K562 (cell line): ENCODE measurements around the gene ARHGAP12. TPM values are rescaled to one million over a fixed set of nuclear protein-coding genes. Genes with fewer than 3 reads are reported as not detected.

Source experiments
- BHLHE40 ChIP-seq: IDR thresholded peaks from 2 replicates; pipeline ENCODE4 v1.6.1; 2011; ENCODE audit warnings: low read length, improper control_type of control experiment
- C11orf30 ChIP-seq: fragments of 450-650 bp; IDR thresholded peaks from 2 replicates; pipeline ENCODE4 v1.6.1; 2016; ENCODE audit warnings: low read depth, mild to moderate bottlenecking
- CHD1 ChIP-seq: fragments of 200-600 bp; sonication (generic); IDR thresholded peaks from one replicate; pipeline ENCODE4 v1.6.1; 2012; ENCODE audit warnings: mild to moderate bottlenecking, moderate library complexity, low read length, inconsistent platforms
- CHD4 ChIP-seq: fragments of 200-600 bp; sonication (generic); IDR thresholded peaks from 3 replicates; pipeline ENCODE4 v1.6.1; 2012; ENCODE audit warnings: low read depth, mild to moderate bottlenecking, mixed read lengths, low read length, inconsistent platforms; ENCODE audit not compliant: insufficient read depth, insufficient replicate concordance, poor library complexity, severe bottlenecking
- ETV6 ChIP-seq, 3 experiments: fragments of 150-350 bp in 1 of 3; sonication (generic) in 1 of 3; formaldehyde crosslinking in 1 of 3; IDR thresholded peaks; 2 replicates each; pipeline versions ENCODE4 v1.6.1 to v1.8.0; 2014 to 2022; ENCODE audit warnings: borderline replicate concordance in 2 of 3, low read depth in 2 of 3, antibody characterized with exemption in 1 of 3, low read length in 1 of 3, mild to moderate bottlenecking in 1 of 3, missing genetic modification reagents in 1 of 3
- FOXP4 ChIP-seq: sonication (generic); formaldehyde crosslinking; IDR thresholded peaks from 2 replicates; pipeline ENCODE4 v1.8.0; 2022; ENCODE audit warnings: mild to moderate bottlenecking, missing genetic modification reagents, borderline replicate concordance
- GABPB2 ChIP-seq: fragments of 250-450 bp; sonication (Bioruptor Pico); conservative IDR thresholded peaks from 2 replicates; pipeline ENCODE4 v1.5.1; 2021; ENCODE audit warnings: mild to moderate bottlenecking
- HMG20A ChIP-seq: fragments of 450-650 bp; formaldehyde crosslinking; conservative IDR thresholded peaks from 2 replicates; pipeline ENCODE4 v1.4.0; 2020; ENCODE audit warnings: mild to moderate bottlenecking, mixed read lengths
- MTA1 ChIP-seq: fragments of 450-650 bp; IDR thresholded peaks from 2 replicates; pipeline ENCODE4 v1.6.1; 2017; ENCODE audit warnings: borderline replicate concordance
- NBN ChIP-seq: fragments of 450-650 bp; IDR thresholded peaks from 2 replicates; pipeline ENCODE4 v1.6.1; 2016; ENCODE audit warnings: low read depth, mild to moderate bottlenecking
- NRF1 ChIP-seq, 2 experiments: fragments of 450-650 bp; IDR thresholded peaks in 1 of 2; conservative IDR thresholded peaks in 1 of 2; 2 replicates each; pipeline ENCODE4 v1.6.1; 2014; ENCODE audit warnings: mild to moderate bottlenecking in 2 of 2
- PTTG1 ChIP-seq: fragments of 450-650 bp; IDR thresholded peaks from 2 replicates; pipeline ENCODE4 v1.6.1; 2016; ENCODE audit warnings: low read depth, mild to moderate bottlenecking, missing genetic modification characterization, missing compliant biosample characterization
- SPI1 ChIP-seq: IDR thresholded peaks from 2 replicates; pipeline ENCODE4 v1.6.1; 2011; ENCODE audit warnings: low read depth, low read length, control low read depth, borderline replicate concordance
- TAF7 ChIP-seq: fragments of 450-650 bp; IDR thresholded peaks from 2 replicates; pipeline ENCODE4 v1.6.1; 2016; ENCODE audit warnings: missing genetic modification characterization, missing compliant biosample characterization
- ZBTB7A ChIP-seq: IDR thresholded peaks from 2 replicates; pipeline ENCODE4 v1.6.1; 2011; ENCODE audit warnings: low read depth, mild to moderate bottlenecking, low read length, moderate library complexity, borderline replicate concordance; ENCODE audit not compliant: control insufficient read depth
- ZC3H8 ChIP-seq: fragments of 450-650 bp; IDR thresholded peaks from 2 replicates; pipeline ENCODE4 v1.6.1; 2017
- ZFPM2 ChIP-seq: fragments of 250-450 bp; sonication (Bioruptor Pico); IDR thresholded peaks from 2 replicates; pipeline ENCODE4 v1.5.1; 2022; ENCODE audit warnings: mild to moderate bottlenecking
- ZMIZ1 ChIP-seq, 2 experiments: fragments of 150-350 bp in 1 of 2; IDR thresholded peaks; 2 replicates each; pipeline ENCODE4 v1.6.1; 2012 to 2016; ENCODE audit warnings: low read depth in 2 of 2, low read length in 2 of 2, mild to moderate bottlenecking in 1 of 2, moderate library complexity in 1 of 2
- ZNF197 ChIP-seq: fragments of 200-800 bp; sonication (Bioruptor generic); IDR thresholded peaks from 2 replicates; pipeline ENCODE4 v1.6.1; 2016; ENCODE audit warnings: low read depth, missing genetic modification characterization, missing compliant biosample characterization
- ZNF277 ChIP-seq: fragments of 250-450 bp; sonication (Bioruptor Pico); IDR thresholded peaks from 2 replicates; pipeline ENCODE4 v1.8.0; 2022; ENCODE audit warnings: inconsistent platforms, mild to moderate bottlenecking, moderate library complexity, borderline replicate concordance
- ZNF77 ChIP-seq: fragments of 250-450 bp; sonication (Bioruptor Pico); IDR thresholded peaks from 2 replicates; pipeline ENCODE4 v1.5.0; 2020
- polyA plus RNA-seq, 8 experiments: library from polyadenylated mRNA; depleted of rRNA in 4 of 8; stranded (reverse) in 5 of 8; unstranded in 3 of 8; fragments of >200 nt; fragmentation: Nextera tagmentation in 2 of 8; fragmentation: Illumina TruSeq in 1 of 8; extraction: Ambion mirVana in 2 of 8; extraction: Trizol in 1 of 8; gene quantifications; 2 replicates each; pipeline versions ENCODE4 v1.2.1 to v1.2.3, GENCODE V29; 2011 to 2014; ENCODE audit warnings: inconsistent platforms in 1 of 8, missing spikeins in 1 of 8
- total RNA-seq, 7 experiments: library from RNA; depleted of rRNA in 6 of 7; stranded (reverse); fragments of >200 nt in 6 of 7; fragmentation: Illumina TruSeq in 2 of 7; extraction: Trizol in 2 of 7; gene quantifications; 2 replicates each; pipeline versions ENCODE4 v1.2.1 to v1.2.3, GENCODE V29; 2011 to 2021; ENCODE audit warnings: low replicate concordance in 1 of 7

Gene ARHGAP12
- total and polyA plus RNA-seq, 9 of the 15 experiments (the other 6 are each of a cell fraction or from before 2014, with no cell fraction given): 4.4 to 18.7 (median 10.1) TPM

GRCh38 chr10:31977440-31978155, 49.0 kb upstream of the ARHGAP12 start (continued):
- TF ChIP-seq ZMIZ1 (IDR thresholded peaks at IDR 0.05; ENCODE audit: low read depth in 2 of 2, low read length in 2 of 2) (no peak), TAF7 (tag) (no peak), ZNF277 (CRISPR knock-in tag) (no peak), GABPB2 (no peak), ETV6 (IDR thresholded peaks at IDR 0.05; ENCODE audit: borderline replicate concordance in 1 of 2, low read depth in 2 of 2, low read length in 1 of 2) (peak; percentile 71 to 94; a peak in 2 of 4 replicates), ETV6 (CRISPR knock-in tag; IDR thresholded peaks at IDR 0.05; ENCODE audit: borderline replicate concordance) (no peak), ZFPM2 (no peak), SPI1 (peak; percentile 85), ZC3H8 (no peak), ZNF197 (CRISPR knock-in tag) (no peak), MTA1 (no peak), PTTG1 (peak; percentile 64; the same call in 1 of the 2 replicates), ZNF77 (CRISPR knock-in tag) (no peak), C11orf30 (no peak), CHD4 (no peak), NBN (no peak; the same call in 1 of the 2 replicates), NRF1 (conservative IDR thresholded peaks at IDR 0.05 in 1 of 2, IDR thresholded peaks at IDR 0.05 in 1 of 2) (no peak), HMG20A (CRISPR knock-in tag) (no peak), BHLHE40 (peak; percentile 54; the same call in 1 of the 2 replicates), CHD1 (no peak), ZBTB7A (no peak), FOXP4 (CRISPR knock-in tag) (no peak)
